ENCODE measurements around the gene PKP4. TPM values are rescaled to one million over a fixed set of nuclear protein-coding genes. Genes with fewer than 3 reads are reported as not detected.

PKP4 gene
- total and polyA plus RNA-seq, 2 of the 8 experiments (the other 6 are each of a cell fraction or from before 2014, with no cell fraction given) = 48.2 to 88.0 TPM

DNA sequence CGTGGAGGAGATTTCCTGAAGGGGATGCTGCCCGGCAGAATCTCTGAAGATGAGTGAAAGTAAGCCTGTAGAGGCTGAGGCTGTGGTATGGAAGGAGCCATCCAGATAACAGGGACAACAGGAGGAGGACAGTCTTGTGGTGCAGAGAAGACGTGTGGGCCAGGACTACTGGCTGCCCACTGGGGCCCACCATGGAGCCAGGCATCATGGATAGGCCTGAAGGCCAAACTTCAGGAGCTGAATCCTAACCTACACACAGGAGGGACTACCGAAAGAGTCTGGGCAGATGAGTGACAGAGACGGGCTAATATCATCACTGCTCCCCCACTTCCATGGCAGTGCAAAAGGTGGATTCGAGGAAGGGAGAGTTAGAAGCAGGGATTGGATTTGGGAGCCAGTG is 207.0 kb downstream of the PKP4 start:
- Histone ChIP-seq H3K9me3 (ENCODE audit: insufficient read depth in 2 of 2, low read depth in 1 of 2, low read length in 1 of 2) (no peaks in the 10 kb centered on the region), H3K27me3 (replicated peaks in 1 of 4; ENCODE audit: control insufficient read depth in 3 of 4, extremely low read depth in 1 of 4, insufficient read depth in 3 of 4, low read length in 3 of 4) (no peaks in the 10 kb centered on the region), H3K4me2 (ENCODE audit: insufficient read depth in 1 of 2, low read depth in 2 of 2, low read length in 2 of 2) (no peak overlapping the region), H3K4me1 (replicated peaks in 1 of 4; ENCODE audit: control insufficient read depth in 3 of 4, insufficient read depth in 4 of 4, low read length in 3 of 4) (no peaks in the 10 kb centered on the region), H2BK5ac (ENCODE audit: low read depth, low read length) (no peak overlapping the region), H2BK12ac (ENCODE audit: low read depth, low read length) (no peak overlapping the region), H3K23me2 (ENCODE audit: low read depth, low read length) (no peaks in the 10 kb centered on the region), H3K9ac (replicated peaks in 1 of 4; ENCODE audit: extremely low read depth in 1 of 4, low read depth in 3 of 4, low read length in 3 of 4) (no peak overlapping the region), H3K79me2 (ENCODE audit: control insufficient read depth in 1 of 2, insufficient read depth in 2 of 2, low read length in 2 of 2) (no peaks in the 10 kb centered on the region), H3K14ac (ENCODE audit: insufficient read length) (no peak overlapping the region), H2AFZ (ENCODE audit: low read length) (no peak overlapping the region), H3K18ac (ENCODE audit: extremely low read depth, low read length) (no peak overlapping the region), H3K4me3 (ENCODE audit: extremely low read depth in 1 of 4, insufficient read depth in 2 of 4, low read depth in 3 of 4, low read length in 4 of 4) (no peak overlapping the region), H2BK120ac (replicated peaks; ENCODE audit: low read depth, low read length) (no peak overlapping the region), H2AK5ac (ENCODE audit: low read depth, low read length) (no peak overlapping the region), H3K23ac (ENCODE audit: insufficient read length) (no peak overlapping the region), H4K91ac (replicated peaks; ENCODE audit: insufficient read length, low read length) (no peak overlapping the region), H3K4ac (replicated peaks; ENCODE audit: insufficient read length, low read depth, low read length) (no peak overlapping the region), H3K79me1 (ENCODE audit: low read depth, low read length) (no peaks in the 10 kb centered on the region; the same call in 1 of the 2 replicates), H2BK15ac (ENCODE audit: low read length) (no peak overlapping the region), H4K5ac (ENCODE audit: insufficient read length, low read depth, low read length) (no peak overlapping the region), H4K20me1 (replicated peaks in 1 of 2; ENCODE audit: control insufficient read depth in 1 of 2, insufficient read depth in 2 of 2, low read length in 2 of 2) (peaks cover 2 to 3% of the 10 kb centered on the region in 2 experiments), H2BK20ac (ENCODE audit: low read length) (no peak overlapping the region), H4K8ac (ENCODE audit: extremely low read depth, insufficient read depth, low read length) (no peak overlapping the region), H3K27ac (ENCODE audit: low read depth, low read length) (no peak overlapping the region), H3K56ac (replicated peaks; ENCODE audit: insufficient read length, low read depth, low read length) (no peak overlapping the region), H3K36me3 (ENCODE audit: control insufficient read depth in 2 of 4, insufficient read depth in 4 of 4, low read length in 3 of 4) (peaks cover 10 to 66% (median 20%) of the 10 kb centered on the region in 4 experiments; a peak in 7 of 8 replicates)
- ChIA-PET CTCF (ENCODE audit: partially characterized antibody) (no interaction called here), POLR2A (ENCODE audit: partially characterized antibody) (no interaction called here)
- whole genome bisulfite sequencing, 2 experiments (ENCODE audit: extremely low coverage in 1 of 2, insufficient coverage in 1 of 2, insufficient read length in 1 of 2, insufficient replicate concordance in 2 of 2, low coverage in 1 of 2, low lambda C conversion rate in 2 of 2, missing lambda C conversion rate in 1 of 2) = 92% methylated on average over 6 of the region's 6 CpGs; no CpG with 5 or more reads in 1 of the 2 experiments
- TF ChIP-seq EGR1 (IDR thresholded peaks at IDR 0.05; ENCODE audit: borderline replicate concordance, low read depth, low read length) (no peak), RXRA (IDR thresholded peaks at IDR 0.05; ENCODE audit: insufficient read depth, low read depth, low read length) (no peak), TAF7 (optimal IDR thresholded peaks at IDR 0.05; ENCODE audit: borderline replicate concordance, low read depth, low read length) (no peak), TEAD4 (IDR thresholded peaks at IDR 0.05; ENCODE audit: low read depth, low read length) (no peak), FOSL1 (IDR thresholded peaks at IDR 0.05; ENCODE audit: insufficient read depth, low read depth, low read length) (no peak), PHF8 (conservative IDR thresholded peaks at IDR 0.05; ENCODE audit: low read depth, low read length) (no peak), POLR2AphosphoS5 (IDR thresholded peaks at IDR 0.05; ENCODE audit: low read depth, low read length) (no peak), HDAC6 (IDR thresholded peaks at IDR 0.05; ENCODE audit: low read depth, low read length) (no peak)
- TF ChIP-seq, protein P1, sequence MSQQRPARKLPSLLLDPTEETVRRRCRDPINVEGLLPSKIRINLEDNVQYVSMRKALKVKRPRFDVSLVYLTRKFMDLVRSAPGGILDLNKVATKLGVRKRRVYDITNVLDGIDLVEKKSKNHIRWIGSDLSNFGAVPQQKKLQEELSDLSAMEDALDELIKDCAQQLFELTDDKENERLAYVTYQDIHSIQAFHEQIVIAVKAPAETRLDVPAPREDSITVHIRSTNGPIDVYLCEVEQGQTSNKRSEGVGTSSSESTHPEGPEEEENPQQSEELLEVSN (IDR thresholded peaks at IDR 0.05) = no peak
- no peak for FAIRE-seq
- DNase-seq (ENCODE audit: low read depth in 1 of 2, low spot score in 2 of 2) = no peak
